HUDEP-2 (cell line): ENCODE results near the gene DYNC2I2.
A peak's percentile ranks its signal among the peaks of the same experiment; 100 is the strongest.
"Not testable (repeated sequence)": the region's sequence is repeated elsewhere in the genome, so short reads cannot be mapped to it uniquely, and the experiment has no call there.

Experiments
- DNase-seq, 76 experiments: peaks; one replicate each; lab custom pipeline; 2025; ENCODE audit not compliant: unreplicated experiment in 76 of 76; lab: John Stamatoyannopoulos, UW

Gene DYNC2I2

GRCh38 chr9:128687453-128687852 lies 30.8 kb upstream of the DYNC2I2 start:
- DNase-seq: no peak

GRCh38 chr9:128685636-128686489 lies 29.2 kb upstream of the DYNC2I2 start:
- no peak for DNase-seq

DNA sequence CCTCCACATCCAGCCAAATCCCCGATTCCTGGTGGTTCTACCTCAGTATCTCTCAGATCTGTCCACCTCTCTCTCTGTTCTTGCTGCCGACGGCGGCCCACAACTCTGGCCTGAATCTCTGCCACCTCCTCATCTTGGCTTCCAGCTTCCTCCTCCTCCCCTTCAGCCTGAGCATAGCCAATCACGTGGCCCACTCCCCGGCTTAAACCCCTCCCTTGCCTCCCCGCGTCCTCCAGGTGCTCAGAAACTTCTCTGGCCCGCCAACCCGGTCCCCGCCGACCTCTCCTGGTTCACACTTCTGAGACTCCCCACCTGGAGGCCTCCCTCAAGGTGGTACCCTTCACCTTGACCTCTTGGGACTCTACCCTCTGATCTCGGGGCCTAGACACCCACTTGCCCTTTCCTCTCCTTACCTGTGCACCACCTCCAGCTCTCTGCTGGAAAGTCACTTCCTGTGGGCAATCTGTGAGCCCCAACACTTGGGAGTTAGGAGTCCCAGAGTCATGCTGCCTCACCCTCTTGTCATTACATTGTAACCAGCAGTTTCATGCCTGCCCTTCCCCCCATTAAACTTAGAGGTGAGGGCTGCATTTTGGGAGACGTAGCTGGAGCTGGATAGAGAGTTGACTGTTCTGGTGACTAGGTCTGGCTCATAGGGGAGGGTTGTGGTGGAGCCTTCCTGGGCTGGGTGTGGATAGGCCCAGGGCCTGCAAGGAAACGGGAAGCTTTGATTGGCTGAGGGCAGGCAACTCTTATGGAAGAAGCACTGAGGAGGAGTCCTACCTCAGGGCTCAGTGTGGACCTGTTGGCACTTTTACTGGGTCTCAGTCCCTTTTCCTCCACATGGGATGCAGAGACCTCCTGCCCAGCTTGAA lies 27.9 kb upstream of the DYNC2I2 start:
- DNase-seq: peak in 29 of 76 experiments; percentile 4 to 51 (median 30)

- DNase-seq: no peak
These were observed 27.3 kb upstream of the DYNC2I2 start for GRCh38 chr9:128684065-128684324.

- DNase-seq: peak in 3 of 76 experiments; percentile 3 to 11 (median 7)
These were observed 26.9 kb upstream of the DYNC2I2 start for GRCh38 chr9:128683340-128684064.

- DNase-seq: no peak
These were observed 21.1 kb upstream of the DYNC2I2 start for GRCh38 chr9:128677794-128678193.

DNA sequence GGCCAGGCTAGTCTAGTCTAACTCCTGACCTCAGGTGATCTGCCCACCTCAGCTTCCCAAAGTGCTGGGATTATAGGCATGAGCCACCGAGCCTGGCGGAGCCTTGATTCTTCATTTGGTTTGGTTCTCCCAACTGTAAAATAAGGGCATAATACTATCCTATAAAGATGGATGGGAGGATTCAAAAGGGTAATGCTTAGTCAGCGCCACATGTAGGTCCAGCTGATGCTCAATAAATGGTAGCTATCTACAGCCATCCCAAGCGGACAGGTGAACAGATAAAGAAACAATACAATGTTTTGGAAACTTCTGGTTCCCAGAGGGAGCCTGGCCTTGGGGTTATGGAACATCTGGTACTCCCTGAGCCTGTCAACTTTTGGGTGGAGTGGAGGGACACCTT lies 18.7 kb upstream of the DYNC2I2 start:
- no peak for DNase-seq

- no peak for DNase-seq
These were observed 13.1 kb upstream of the DYNC2I2 start for GRCh38 chr9:128669786-128670185.

DNA sequence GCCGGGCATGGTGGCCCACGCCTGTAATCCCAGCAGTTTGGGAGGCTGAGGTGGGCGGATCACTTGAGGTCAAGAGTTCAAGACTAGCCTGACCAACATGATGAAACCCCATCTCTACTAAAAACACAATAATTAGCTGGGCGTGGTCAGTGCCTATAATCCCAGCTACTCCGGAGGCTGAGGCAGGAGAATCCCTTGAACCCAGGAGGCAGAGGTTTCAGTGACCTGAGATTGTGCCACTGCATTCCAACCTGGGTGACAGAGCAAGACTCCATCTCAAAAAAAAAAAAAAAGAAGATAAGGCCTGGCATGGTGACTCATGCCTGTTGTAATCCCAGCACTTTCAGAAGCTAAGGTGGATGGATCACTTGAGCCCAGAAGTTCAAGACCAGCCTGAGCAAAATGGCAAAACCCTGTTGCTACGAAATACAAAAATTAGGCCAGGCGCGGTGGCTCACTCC lies 9.9 kb upstream of the DYNC2I2 start:
- DNase-seq: not testable (repeated sequence)

DNA sequence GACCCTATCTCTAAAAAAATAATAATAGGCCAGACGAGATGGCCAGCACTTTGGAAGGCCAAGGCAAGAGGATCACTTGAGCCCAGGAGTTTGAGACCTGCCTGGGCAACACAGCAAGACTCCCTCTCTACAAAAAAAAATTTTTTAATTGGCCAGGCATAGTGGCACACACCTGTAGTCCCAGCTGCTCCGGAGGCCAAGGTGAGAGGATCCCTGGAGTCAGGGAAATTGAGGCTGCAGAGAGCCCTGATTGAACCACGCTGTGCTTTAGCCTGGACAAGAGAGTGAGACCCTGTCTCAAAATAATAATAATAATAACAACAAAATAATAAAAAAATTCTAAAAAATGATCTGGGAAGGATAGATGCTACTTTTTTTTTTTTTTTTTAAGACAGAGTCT lies 1.1 kb upstream of the DYNC2I2 start:
- no peak for DNase-seq

- DNase-seq: peak in 1 of 76 experiments; percentile 30
These were observed 677 bp upstream of the DYNC2I2 start for GRCh38 chr9:128657344-128657704.

GRCh38 chr9:128654481-128654880 lies 2.2 kb downstream of the DYNC2I2 start:
- DNase-seq: no peak

DNA sequence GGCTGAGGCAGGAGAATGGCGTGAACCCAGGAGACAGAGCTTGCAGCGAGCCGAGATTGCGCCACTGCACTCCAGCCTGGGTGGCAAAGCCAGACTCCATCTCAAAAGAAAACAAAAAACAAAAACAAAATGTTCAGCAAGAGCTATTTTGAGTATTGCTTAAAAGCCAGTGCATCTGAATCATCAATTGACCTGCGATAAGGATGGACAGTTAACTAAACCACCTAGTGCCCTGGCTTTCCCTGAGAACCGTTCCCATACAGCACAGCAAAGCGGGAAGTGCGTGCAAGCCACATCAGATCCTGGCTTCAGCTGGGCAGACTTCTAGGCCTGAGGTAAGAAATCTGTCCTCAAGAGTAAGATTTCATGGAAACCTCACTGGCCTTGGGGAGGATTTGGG lies 2.7 kb downstream of the DYNC2I2 start:
- no peak for DNase-seq

GRCh38 chr9:128651798-128652197 lies 4.8 kb downstream of the DYNC2I2 start:
- no peak for DNase-seq

DNA sequence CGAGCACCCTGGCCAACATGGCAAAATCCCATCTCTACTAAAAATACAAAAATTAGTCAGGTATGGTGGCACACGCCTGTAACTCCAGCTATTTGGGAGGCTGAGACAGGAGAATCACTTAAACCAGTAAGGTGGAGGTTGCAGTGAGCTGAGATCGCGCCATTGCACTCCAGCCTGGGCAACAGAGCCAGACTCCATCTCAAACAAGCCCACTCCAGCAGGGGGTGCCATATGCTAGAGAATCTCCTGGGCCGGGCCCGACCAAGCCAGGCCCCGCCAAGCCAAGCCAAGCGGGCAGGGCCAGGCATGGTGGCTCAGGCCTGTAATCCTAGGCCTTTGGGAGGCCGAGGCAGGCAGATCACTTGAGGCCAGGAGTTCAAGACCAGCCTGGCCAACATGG lies 8.4 kb downstream of the DYNC2I2 start:
- peak in 33 of 76 experiments; percentile 2 to 56 (median 20) for DNase-seq

DNA sequence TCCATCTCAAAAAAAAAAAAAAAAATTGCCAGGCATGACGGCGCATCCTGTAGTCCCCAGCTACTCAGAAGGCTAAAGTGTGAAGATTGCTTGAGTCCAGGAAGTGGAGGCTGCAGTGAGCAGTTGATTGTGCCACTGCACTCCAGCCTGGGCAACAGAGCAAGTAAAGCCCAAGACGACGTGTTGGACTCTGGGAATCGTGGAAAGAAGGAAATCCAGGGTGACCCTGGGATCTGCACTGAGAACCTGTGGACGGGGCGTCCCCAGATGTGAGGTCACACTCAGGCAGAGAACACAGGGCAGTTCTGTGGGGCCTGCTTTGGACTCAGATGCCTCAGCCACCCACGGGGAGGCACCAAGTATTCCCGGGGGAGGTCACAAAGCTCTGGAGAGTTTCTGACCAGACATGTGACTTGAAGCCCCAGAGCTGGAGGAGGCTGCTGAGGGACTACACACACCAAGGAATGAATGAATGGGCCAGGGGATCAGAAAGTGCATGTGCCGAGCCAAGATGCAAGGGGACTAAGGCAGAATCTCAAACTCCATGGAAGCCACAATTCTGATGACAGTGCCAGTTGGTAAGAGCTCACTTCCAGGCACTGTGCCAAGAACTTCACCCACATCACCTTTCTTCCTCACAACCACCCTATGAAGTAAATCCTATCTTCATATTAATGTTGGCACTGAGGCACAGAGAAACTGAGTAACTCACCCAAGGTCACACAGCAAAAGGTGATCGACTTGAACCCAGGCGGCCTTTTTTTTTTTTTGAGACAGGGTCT lies 12.9 kb downstream of the DYNC2I2 start:
- DNase-seq: peak in 5 of 76 experiments; percentile 7 to 19 (median 10)

DNA sequence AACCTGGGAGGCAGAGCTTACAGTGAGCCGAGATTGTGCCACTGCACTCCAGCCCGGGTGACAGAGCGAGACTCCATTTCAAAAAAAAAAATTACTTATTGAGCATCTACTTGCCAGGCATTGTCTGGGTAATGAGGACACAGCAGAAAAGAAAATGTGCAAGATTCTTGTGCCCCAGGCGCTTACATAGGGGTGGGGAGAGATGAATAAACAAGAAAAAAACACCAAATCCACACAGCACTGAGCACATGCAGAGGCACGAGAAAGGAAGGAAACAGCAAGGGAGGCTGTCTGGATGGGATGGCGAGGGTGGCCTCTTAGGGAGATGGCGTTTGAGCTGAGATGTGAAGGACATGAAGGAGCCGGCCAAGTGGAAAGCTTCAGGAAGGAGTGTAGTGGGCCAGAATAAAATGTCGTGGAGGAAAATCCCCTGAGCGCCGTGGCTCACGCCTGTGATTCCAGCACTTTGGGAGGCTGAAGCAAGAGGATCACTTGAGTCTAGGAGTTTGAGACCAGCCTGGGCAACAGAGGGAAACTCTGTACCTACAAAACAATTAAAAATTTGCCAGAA lies 13.9 kb downstream of the DYNC2I2 start:
- no peak for DNase-seq

GRCh38 chr9:128640603-128641002 lies 16.0 kb downstream of the DYNC2I2 start:
- no peak for DNase-seq

- no peak for DNase-seq
These were observed 18.1 kb downstream of the DYNC2I2 start for GRCh38 chr9:128638580-128638979.

GRCh38 chr9:128637656-128638055 lies 19.0 kb downstream of the DYNC2I2 start:
- no peak for DNase-seq
